ENCODE data around the gene ZNF442.
"Not testable (repeated sequence)": the region's sequence is repeated elsewhere in the genome, so short reads cannot be mapped to it uniquely, and the experiment has no call there.

Gene ZNF442

DNA sequence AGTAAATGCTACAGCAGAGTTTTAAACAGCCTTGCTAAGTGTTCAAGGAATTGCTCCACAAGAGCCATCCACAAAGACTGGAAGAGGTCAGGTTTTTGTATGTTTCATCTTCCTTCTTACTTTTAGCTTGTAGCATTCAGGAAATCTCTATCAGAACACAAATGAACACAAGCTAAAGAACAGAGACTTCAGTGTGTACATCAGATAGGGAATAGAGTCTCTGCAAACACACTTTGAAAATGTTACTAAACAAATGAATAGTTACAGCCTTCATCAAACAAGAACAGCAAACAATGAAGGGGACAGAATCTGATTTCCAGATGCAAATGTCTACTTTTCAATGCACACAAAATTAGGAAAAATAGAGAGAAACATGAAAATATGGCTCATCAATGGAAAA, 39.8 kb downstream of the ZNF442 start:
- no peak for DNase-seq

DNA sequence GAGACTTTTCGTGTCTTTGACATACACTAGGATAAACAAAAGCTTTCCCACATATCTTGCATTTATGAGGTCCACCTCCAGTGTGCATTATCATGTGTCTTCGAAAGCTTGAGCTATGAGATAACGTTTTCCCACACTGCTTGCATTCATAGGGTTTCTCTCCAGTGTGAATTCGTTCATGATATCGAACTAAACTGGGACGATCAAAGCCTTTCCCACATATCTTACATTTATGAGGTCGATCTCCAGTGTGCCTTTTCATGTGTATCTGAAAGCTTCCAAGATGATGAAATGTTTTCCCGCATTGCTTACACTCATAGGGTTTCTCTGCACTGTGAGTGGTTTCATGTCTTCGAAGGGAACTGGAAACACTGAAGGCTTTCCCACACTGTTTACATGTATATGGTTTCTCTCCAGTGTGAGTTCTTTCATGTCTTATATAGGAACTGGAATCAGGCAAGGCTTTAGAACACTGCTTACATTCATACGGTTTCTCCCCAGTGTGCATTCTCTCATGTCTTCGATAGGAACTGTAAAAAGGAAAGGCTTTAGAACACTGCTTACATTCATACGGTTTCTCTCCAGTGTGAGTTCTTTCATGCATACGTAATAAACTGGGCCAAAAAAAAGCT, 46.6 kb downstream of the ZNF442 start:
- no peak for DNase-seq

DNA sequence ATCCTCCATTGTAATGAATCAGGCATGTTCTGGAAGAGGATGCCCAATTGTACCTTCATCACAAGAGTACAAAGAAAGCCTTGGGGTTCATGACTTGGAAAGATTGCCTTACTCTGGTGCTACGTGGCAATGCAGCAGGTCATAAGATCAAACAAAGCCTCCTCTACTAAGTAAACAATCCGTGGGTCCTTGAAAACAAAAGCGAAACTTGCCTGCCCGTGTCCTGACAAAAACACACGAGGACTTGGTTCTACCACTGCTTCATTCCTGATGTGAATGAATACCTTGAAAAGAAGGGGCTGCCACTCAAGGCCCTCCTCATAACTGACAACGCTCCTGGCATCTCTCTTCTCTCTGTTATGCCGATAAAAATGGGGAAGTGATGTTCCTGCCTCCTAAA, 50.9 kb downstream of the ZNF442 start:
- no peak for DNase-seq

DNA sequence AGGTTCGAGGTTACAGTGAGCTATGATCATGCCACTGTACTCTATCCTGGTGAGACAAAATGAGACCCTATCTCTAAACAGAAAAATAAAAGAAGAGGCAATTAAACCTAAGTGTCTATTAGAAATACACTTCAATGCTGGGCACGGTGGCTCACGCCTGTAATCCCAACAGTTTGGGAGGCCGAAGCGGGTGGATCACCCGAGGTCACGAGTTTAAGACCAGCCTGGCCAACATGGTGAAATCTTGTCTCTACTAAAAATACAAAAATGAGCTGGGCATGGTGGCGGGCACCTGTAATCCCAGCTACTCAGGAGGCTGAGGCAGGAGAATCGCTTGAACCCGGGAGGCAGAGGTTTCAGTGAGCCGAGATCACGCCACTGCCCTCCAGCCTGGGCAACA, 56.6 kb downstream of the ZNF442 start:
- not testable (repeated sequence) for DNase-seq
